ENCODE measurements around the gene HTT. TPM values are rescaled to one million over a fixed set of nuclear protein-coding genes. Genes with fewer than 3 reads are reported as not detected.

Gene HTT
- total RNA-seq, 2 donors from 2014 or later: 77.8 to 121 TPM

GRCh38 chr4:3223956-3224748 lies 149.7 kb downstream of the HTT start:
- peaks cover 0 to 3% of the 10 kb centered on the region in 2 donors for H3K9me3 Mint-ChIP-seq
- no peak for DNase-seq (ENCODE audit: low spot score in 2 of 2)
- no peak for ATAC-seq
- peak overlapping the region; percentile 11 to 65 for H3K27ac Mint-ChIP-seq
- H3K36me3 Mint-ChIP-seq: peaks cover 6 to 10% of the 10 kb centered on the region in 2 donors

- peaks cover 17% of the 10 kb centered on the region in 2 donors for H3K36me3 Mint-ChIP-seq
- H3K27ac Mint-ChIP-seq: peak overlapping the region in 1 of 2 donors; percentile 50
- no peak for ATAC-seq
Measured at GRCh38 chr4:3225071-3225850, 150.8 kb downstream of the HTT start.

DNA sequence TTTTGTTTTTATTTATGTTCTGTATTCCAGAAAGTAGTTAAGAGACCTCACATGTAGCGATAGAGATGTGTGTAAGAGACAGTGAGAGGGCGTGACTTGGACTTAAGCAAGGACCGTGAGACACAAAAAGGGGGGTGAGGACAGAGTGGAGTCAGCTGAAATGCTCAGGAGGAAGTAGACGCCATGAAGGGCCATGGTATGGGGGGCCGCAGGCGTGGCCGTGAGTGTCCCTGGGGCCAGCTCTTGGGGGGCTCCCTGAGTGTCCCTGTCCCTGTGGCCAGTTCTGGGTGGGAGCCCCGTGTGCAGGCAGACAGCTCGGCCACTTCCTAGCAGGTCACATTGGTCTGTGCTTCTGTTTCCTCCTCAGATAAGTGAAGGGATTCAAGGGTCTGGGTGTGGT lies 151.5 kb downstream of the HTT start:
- DNase-seq (ENCODE audit: low spot score in 2 of 2) (no peak), ATAC-seq (no peak)
- peaks cover 17 to 18% of the 10 kb centered on the region in 2 donors for H3K36me3 Mint-ChIP-seq
- peaks cover 0 to 8% of the 10 kb centered on the region in 2 donors for H3K9me3 Mint-ChIP-seq
- peak overlapping the region in 1 of 2 donors; percentile 10 for H3K27ac Mint-ChIP-seq

More at GRCh38 chr4:3225071-3225850, 150.8 kb downstream of the HTT start:
- H3K9me3 Mint-ChIP-seq: peaks cover 0 to 8% of the 10 kb centered on the region in 2 donors
- no peak for DNase-seq (ENCODE audit: low spot score in 2 of 2)

DNA sequence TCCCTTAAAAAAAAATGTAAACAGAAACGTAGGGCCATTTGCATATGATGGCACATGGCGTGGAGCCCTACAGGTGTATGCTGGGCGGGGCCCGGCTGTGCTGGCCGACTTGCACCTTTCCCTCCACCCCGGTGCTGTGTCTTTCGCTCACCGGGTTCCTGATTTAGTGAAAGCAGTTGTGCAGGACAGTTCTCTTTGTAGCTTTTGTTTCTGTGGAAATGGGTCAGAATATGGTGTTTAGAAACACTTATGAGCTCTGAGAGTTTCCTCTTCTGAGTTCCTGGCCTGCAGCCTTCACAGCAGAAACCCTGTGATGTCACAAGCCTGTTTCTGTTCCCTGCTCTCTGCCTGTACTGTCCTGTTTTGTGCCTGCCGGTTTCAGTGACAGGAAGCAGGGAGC lies 152.0 kb downstream of the HTT start:
- DNase-seq (ENCODE audit: low spot score in 2 of 2) (no peak), ATAC-seq (no peak)
- Mint-ChIP-seq H3K27ac (no peak overlapping the region), H3K9me3 (peaks cover 0 to 8% of the 10 kb centered on the region in 2 donors), H3K36me3 (peaks cover 17 to 18% of the 10 kb centered on the region in 2 donors)

GRCh38 chr4:3226944-3227343 lies 152.5 kb downstream of the HTT start:
- no peak for DNase-seq (ENCODE audit: low spot score in 2 of 2)

DNA sequence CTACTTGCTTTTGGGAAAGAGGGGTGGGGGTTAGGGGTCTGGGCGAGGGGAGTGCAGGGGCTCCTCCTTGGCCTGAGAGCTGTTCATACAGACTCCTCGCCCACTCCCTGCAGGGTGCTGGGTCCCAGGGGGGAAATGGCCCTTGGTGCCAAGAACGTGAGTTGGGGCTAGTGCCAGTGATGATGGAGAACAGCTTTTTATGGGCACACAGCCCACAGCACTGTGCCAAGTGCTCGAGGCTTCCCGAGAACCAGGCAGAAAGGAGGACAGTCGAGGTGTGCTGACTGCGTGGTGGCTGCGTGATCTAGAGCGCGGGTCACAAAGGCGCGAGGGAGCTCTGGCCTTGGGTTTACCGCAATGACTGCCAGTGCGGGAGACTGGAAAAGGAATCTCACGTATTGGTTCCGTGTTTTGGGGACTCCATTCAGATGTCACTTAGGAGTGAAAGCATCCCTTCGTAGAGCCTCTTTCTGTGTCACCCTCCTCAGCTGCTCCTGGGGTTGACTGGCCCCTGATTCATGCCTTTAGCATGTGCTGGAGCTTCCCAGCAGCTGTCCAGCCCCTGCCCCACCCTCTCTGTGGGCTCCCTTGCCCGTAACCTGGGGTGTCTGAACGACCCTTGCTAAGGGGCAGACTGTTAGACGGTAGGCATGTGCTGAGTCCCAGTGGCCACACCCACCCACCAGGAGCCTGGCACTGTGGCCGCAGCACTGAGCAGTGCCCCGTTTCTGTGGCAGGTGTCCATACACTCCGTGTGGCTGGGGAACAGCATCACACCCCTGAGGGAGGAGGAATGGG lies 153.6 kb downstream of the HTT start:
- Mint-ChIP-seq H3K36me3 (peaks cover 17 to 18% of the 10 kb centered on the region in 2 donors), H3K9me3 (peaks cover 0 to 8% of the 10 kb centered on the region in 2 donors), H3K27ac (no peak overlapping the region)
- ATAC-seq (no peak), DNase-seq (ENCODE audit: low spot score in 2 of 2) (no peak)

More at GRCh38 chr4:3226944-3227343, 152.5 kb downstream of the HTT start:
- ATAC-seq: no peak
- Mint-ChIP-seq H3K36me3 (peaks cover 17 to 18% of the 10 kb centered on the region in 2 donors), H3K9me3 (peaks cover 0 to 8% of the 10 kb centered on the region in 2 donors), H3K27ac (no peak overlapping the region)

- no peak for ATAC-seq
- Mint-ChIP-seq H3K36me3 (peaks cover 11 to 18% of the 10 kb centered on the region in 2 donors), H3K27ac (peak overlapping the region in 1 of 2 donors; percentile 67)
Measured at GRCh38 chr4:3228881-3229280, 154.4 kb downstream of the HTT start.

DNA sequence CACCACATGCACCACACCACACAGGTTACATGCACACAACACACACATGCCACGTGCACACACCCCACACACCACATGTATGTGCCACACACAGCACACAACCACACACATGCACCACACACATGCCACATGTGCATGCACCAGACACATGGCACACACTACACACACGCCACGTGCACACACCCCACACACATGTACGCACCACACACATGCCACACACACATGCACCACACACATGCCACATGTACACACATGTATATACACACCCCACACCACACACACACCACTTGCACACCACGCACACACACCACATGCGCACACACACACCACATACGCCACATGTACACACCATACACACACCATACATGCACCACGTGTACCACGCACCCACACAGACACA lies 154.8 kb downstream of the HTT start:
- ATAC-seq: no peak
- H3K27ac Mint-ChIP-seq: no peak overlapping the region
- peaks cover 11 to 18% of the 10 kb centered on the region in 2 donors for H3K36me3 Mint-ChIP-seq
- H3K9me3 Mint-ChIP-seq: peaks cover 0 to 8% of the 10 kb centered on the region in 2 donors
- DNase-seq (ENCODE audit: low spot score in 2 of 2): no peak

More at GRCh38 chr4:3228881-3229280, 154.4 kb downstream of the HTT start:
- H3K9me3 Mint-ChIP-seq: peaks cover 0 to 8% of the 10 kb centered on the region in 2 donors
- DNase-seq (ENCODE audit: low spot score in 2 of 2): no peak

- DNase-seq (ENCODE audit: low spot score in 2 of 2): no peak
- Mint-ChIP-seq H3K9me3 (peaks cover 0 to 8% of the 10 kb centered on the region in 2 donors), H3K36me3 (peaks cover 11 to 18% of the 10 kb centered on the region in 2 donors), H3K27ac (peak overlapping the region in 1 of 2 donors; percentile 10)
- ATAC-seq: no peak
Measured at GRCh38 chr4:3229964-3230363, 155.5 kb downstream of the HTT start.

DNA sequence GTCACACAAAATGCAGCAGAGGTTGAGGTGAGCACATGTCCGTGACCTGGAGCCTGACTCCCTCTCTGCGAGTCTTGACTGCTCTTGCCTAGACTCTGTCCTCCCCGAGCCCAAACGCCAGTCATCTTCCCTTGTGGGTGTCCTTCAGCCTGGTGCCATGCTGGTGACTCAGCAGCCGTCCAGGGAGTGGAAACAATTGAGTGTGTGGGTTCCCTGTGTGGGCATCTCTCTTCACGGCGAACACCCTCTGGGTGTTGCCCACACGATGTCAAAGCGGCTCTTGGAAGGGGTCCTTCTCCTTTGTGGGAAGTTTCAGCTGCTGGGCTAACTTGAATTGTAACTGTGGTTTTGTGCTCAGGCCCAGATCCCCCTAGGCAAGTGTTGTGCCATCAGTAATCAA lies 157.0 kb downstream of the HTT start:
- peaks cover 11 to 18% of the 10 kb centered on the region in 2 donors for H3K36me3 Mint-ChIP-seq
- H3K27ac Mint-ChIP-seq: peak overlapping the region in 1 of 2 donors; percentile 74
- DNase-seq (ENCODE audit: low spot score in 2 of 2): no peak
- H3K9me3 Mint-ChIP-seq: peaks cover 0 to 8% of the 10 kb centered on the region in 2 donors
- peak in 1 of 2 donors; percentile 37 for ATAC-seq

- Mint-ChIP-seq H3K9me3 (peaks cover 0 to 8% of the 10 kb centered on the region in 2 donors), H3K27ac (peak overlapping the region in 1 of 2 donors; percentile 74), H3K36me3 (peaks cover 11 to 18% of the 10 kb centered on the region in 2 donors)
- no peak for DNase-seq (ENCODE audit: low spot score in 2 of 2)
- no peak for ATAC-seq
Measured at GRCh38 chr4:3232001-3232400, 157.5 kb downstream of the HTT start.

DNA sequence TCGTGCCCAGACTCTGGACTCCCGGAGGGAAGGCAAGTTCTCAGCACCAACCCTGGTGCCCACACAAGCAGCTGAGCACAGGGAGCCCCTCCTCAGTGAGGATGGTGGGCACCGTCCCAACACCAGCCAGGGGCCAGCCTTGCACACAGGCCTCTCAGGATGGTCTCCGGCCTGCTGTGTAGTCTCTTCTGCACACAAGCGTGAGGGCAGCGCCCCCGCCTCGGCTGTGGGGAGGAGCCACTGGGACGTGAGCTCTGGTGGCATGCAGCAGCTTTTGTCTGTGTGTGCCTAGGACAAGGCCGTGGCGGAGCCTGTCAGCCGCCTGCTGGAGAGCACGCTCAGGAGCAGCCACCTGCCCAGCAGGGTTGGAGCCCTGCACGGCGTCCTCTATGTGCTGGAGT lies 158.4 kb downstream of the HTT start:
- no peak for ATAC-seq
- peaks cover 11 to 18% of the 10 kb centered on the region in 2 donors for H3K36me3 Mint-ChIP-seq
- DNase-seq (ENCODE audit: low spot score in 2 of 2): no peak
- no peak overlapping the region for H3K27ac Mint-ChIP-seq
- peaks cover 0 to 8% of the 10 kb centered on the region in 2 donors for H3K9me3 Mint-ChIP-seq

DNA sequence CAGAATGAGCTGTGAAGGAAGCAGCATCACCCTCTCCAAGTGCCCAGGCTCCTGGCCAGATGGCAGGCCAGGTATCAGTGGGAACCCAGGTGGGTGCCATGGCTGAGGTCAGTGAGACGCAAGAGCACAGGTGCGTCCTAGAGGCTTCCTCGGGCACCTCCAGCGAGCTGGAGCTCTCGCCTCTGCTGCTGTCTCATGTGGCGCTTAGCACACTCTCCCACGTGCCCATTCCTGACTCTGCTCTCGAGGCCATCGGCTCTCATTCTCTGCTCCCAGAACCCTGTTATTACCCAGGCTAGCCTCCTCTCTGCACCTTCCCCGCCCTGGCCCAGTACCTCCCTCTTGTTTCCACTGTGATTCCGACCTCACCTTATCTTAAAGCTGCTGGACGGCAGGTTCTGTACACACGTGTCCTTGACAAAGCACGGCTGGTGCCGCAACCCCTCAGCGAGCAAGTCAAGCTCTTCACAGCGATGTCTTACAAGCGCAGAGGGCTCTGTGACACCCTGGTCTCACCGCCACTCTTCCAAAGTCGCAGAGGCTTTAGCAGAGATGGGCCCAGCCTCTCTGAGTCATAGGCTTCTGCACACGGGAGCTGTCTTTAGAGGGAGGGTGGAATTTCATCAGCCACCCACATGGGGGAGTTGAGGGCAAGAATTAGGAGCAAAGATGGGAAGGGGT lies 159.1 kb downstream of the HTT start:
- Mint-ChIP-seq H3K36me3 (peaks cover 11 to 18% of the 10 kb centered on the region in 2 donors), H3K27ac (peak overlapping the region; percentile 28 to 31), H3K9me3 (peaks cover 0 to 8% of the 10 kb centered on the region in 2 donors)
- ATAC-seq (no peak), DNase-seq (ENCODE audit: low spot score in 2 of 2) (no peak)

DNA sequence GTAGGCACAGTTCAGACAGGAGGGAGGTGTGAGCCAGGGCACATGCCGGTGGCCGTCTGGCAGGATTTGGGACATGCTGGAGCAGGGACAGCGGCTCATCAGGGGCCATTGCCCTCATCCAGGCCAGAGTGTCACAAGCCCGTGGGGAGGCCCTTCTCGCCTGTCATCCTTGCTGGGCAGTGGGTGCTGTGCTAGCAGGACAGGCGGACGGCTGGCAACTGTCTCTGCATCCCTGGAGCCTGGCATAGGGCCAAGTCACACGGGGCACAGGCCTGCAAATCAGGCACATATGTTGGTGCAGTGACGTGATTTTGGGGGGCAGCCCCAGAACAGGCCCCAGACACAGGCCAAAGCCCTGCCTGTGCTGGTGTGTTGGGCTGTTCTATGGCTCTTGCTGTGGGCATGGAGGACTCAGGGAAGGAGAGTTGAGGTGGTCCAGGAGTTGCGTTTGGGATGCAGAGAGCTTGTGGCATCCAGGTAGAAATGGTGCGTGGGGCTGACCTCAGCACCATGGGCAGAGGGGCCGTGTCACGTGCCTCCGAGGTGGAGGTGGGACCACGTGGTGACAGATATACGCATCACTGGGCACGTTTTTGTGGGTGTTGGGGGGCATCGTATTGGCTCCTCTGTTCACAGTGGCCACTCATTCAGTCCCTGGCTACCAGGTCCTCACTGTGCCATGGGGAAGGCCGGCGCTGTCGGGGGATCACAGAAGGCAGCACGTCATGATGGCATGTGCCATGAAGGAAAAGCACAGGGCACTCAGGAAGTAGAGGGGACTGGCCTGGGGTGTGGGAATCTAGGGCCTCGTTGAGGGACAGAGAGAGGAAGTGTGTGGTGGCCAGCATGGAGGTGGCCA lies 159.9 kb downstream of the HTT start:
- DNase-seq (ENCODE audit: low spot score in 2 of 2) (no peak), ATAC-seq (no peak)
- H3K36me3 Mint-ChIP-seq: peaks cover 4 to 10% of the 10 kb centered on the region in 2 donors
- peaks cover 0 to 3% of the 10 kb centered on the region in 2 donors for H3K9me3 Mint-ChIP-seq
- H3K27ac Mint-ChIP-seq: peak overlapping the region; percentile 28 to 79

DNA sequence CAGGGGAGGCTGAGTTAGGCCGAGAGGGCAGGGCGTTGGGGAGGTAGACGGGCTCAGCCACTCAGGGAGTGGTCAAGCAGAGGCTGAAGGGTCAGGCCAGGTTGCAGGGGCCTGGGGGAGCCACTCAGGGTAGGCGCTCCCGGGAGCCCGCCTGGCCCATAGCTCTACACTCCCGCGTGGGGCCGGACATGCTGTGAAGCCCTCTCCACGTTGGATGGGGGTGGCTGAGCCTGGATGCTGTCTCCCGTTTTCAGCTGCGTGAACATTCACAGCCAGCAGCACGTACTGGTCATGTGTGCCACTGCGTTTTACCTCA lies 160.5 kb downstream of the HTT start:
- H3K27ac Mint-ChIP-seq: no peak overlapping the region
- peaks cover 0 to 5% of the 10 kb centered on the region in 2 donors for H3K36me3 Mint-ChIP-seq
- ATAC-seq (no peak), DNase-seq (ENCODE audit: low spot score in 2 of 2) (no peak)
- no peaks in the 10 kb centered on the region for H3K9me3 Mint-ChIP-seq

Data from activated naive CD4-positive, alpha-beta T cell treated with anti-CD3 and anti-CD28 coated beads, Interleukin-2, amount 50 U/mL, for 72 hours (primary cell).